HEK293 (cell line): ENCODE measurements around the gene TNXB.

Source experiments
- MYNN ChIP-seq: fragments of 450-650 bp; formaldehyde crosslinking; IDR thresholded peaks from 2 replicates; pipeline ENCODE4 v1.5.1; 2016; ENCODE audit warnings: missing biosample characterization, missing genetic modification characterization, borderline replicate concordance
- REST ChIP-seq: fragments of 450-650 bp; formaldehyde crosslinking; IDR thresholded peaks from 2 replicates; pipeline ENCODE4 v1.5.1; 2016; ENCODE audit warnings: missing biosample characterization, missing genetic modification characterization
- ZNF24 ChIP-seq: fragments of 450-650 bp; formaldehyde crosslinking; IDR thresholded peaks from 2 replicates; pipeline ENCODE4 v1.5.1; 2016; ENCODE audit warnings: missing biosample characterization, missing genetic modification characterization
- ZNF530 ChIP-seq: fragments of 450-650 bp; formaldehyde crosslinking; IDR thresholded peaks from 2 replicates; pipeline ENCODE4 v1.5.1; 2016; ENCODE audit warnings: low read depth, missing biosample characterization, missing genetic modification characterization
- ZNF623 ChIP-seq: fragments of 450-650 bp; formaldehyde crosslinking; IDR thresholded peaks from 2 replicates; pipeline ENCODE4 v1.5.1; 2016; ENCODE audit warnings: missing biosample characterization, missing genetic modification characterization
- ZNF785 ChIP-seq: fragments of 450-650 bp; formaldehyde crosslinking; IDR thresholded peaks from 2 replicates; pipeline ENCODE4 v1.5.1; 2016; ENCODE audit warnings: missing biosample characterization, missing genetic modification characterization
- TF ChIP-seq, protein P1 (sequence below): fragments of 450-650 bp; formaldehyde crosslinking; IDR thresholded peaks from 2 replicates; pipeline ENCODE4 v1.5.1; 2016; ENCODE audit warnings: missing biosample characterization, missing genetic modification characterization

GRCh38 chr6:32060966-32061655 lies 48.0 kb downstream of the TNXB start:
- TF ChIP-seq ZNF530 (no peak), ZNF785 (tag by site-specific recombination) (no peak), ZNF24 (tag by site-specific recombination) (no peak), MYNN (tag by site-specific recombination) (no peak), REST (tag by site-specific recombination) (no peak), ZNF623 (no peak)
- TF ChIP-seq, protein P1, sequence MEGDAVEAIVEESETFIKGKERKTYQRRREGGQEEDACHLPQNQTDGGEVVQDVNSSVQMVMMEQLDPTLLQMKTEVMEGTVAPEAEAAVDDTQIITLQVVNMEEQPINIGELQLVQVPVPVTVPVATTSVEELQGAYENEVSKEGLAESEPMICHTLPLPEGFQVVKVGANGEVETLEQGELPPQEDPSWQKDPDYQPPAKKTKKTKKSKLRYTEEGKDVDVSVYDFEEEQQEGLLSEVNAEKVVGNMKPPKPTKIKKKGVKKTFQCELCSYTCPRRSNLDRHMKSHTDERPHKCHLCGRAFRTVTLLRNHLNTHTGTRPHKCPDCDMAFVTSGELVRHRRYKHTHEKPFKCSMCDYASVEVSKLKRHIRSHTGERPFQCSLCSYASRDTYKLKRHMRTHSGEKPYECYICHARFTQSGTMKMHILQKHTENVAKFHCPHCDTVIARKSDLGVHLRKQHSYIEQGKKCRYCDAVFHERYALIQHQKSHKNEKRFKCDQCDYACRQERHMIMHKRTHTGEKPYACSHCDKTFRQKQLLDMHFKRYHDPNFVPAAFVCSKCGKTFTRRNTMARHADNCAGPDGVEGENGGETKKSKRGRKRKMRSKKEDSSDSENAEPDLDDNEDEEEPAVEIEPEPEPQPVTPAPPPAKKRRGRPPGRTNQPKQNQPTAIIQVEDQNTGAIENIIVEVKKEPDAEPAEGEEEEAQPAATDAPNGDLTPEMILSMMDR (tag by site-specific recombination): no peak
